Neural crest cell (in vitro differentiated cells): Measurements from ENCODE around the gene SYNE4. TPM values are rescaled to one million over a fixed set of nuclear protein-coding genes. Genes with fewer than 3 reads are reported as not detected.
A peak's percentile ranks its signal among the peaks of the same experiment; 100 is the strongest.

Experiments
- DNase-seq: peaks from one replicate; pipeline ENCODE4 v3.0.0; 2021; ENCODE audit warnings: low read depth, mixed read lengths, low spot score
- H3K27ac Mint-ChIP-seq: one replicate; pipeline ENCODE4 v1.8.0; 2021; ENCODE audit warnings: mild to moderate bottlenecking, mixed read lengths; ENCODE audit not compliant: unreplicated experiment
- H3K27me3 Mint-ChIP-seq: 2 replicates; pipeline ENCODE4 v1.8.0; 2021; ENCODE audit warnings: low read depth, mild to moderate bottlenecking, mixed read lengths
- H3K36me3 Mint-ChIP-seq: 2 replicates; pipeline ENCODE4 v1.8.0; 2021; ENCODE audit warnings: low read depth, mild to moderate bottlenecking, mixed read lengths
- H3K4me1 Mint-ChIP-seq: 2 replicates; pipeline ENCODE4 v1.8.0; 2021; ENCODE audit warnings: mixed read lengths
- H3K4me3 Mint-ChIP-seq: one replicate; pipeline ENCODE4 v1.8.0; 2021; ENCODE audit warnings: mild to moderate bottlenecking, mixed read lengths
- H3K9me3 Mint-ChIP-seq: 2 replicates; pipeline ENCODE4 v1.8.0; 2021; ENCODE audit warnings: mixed read lengths
- CTCF ChIP-seq: fragments of 200-600 bp; sonication (generic); conservative IDR thresholded peaks from 2 replicates; pipeline ENCODE4 v1.5.0; 2021; ENCODE audit warnings: antibody characterized with exemption, mild to moderate bottlenecking
- total RNA-seq: library from RNA; stranded (reverse); gene quantifications from 2 replicates; pipeline ENCODE4 v1.2.1, GENCODE V29; 2021

Gene SYNE4
- total RNA-seq, 1 donor from 2014 or later, result 0.54 TPM

- Mint-ChIP-seq H3K27me3 (no peaks in the 10 kb centered on the region), H3K4me3 (no peak overlapping the region), H3K9me3 (no peaks in the 10 kb centered on the region), H3K27ac (no peak overlapping the region), H3K4me1 (no peaks in the 10 kb centered on the region), H3K36me3 (no peaks in the 10 kb centered on the region)
- no peak for TF ChIP-seq CTCF
- no peak for DNase-seq
Measured at GRCh38 chr19:36040495-36040894, 31.9 kb upstream of the SYNE4 start.

GRCh38 chr19:36032251-36033104 lies 23.9 kb upstream of the SYNE4 start, which contains the start of gene CLIP3:
CLIP3 (minus strand) TSS chr19:36032873; CDS start chr19:36032357, 516 bp downstream.
- no peak for TF ChIP-seq CTCF
- Mint-ChIP-seq H3K4me1 (peaks cover 15% of the 10 kb centered on the region), H3K27ac (no peak within 1 kb of the TSS), H3K36me3 (peaks cover 7% of the 10 kb centered on the region), H3K9me3 (no peaks in the 10 kb centered on the region), H3K4me3 (peak within 1 kb of the TSS; percentile 88), H3K27me3 (no peaks in the 10 kb centered on the region)
- peak; percentile 72 for DNase-seq

- H3K36me3 Mint-ChIP-seq, result peaks cover 7% of the 10 kb centered on the region
- no peak overlapping the region for H3K27ac Mint-ChIP-seq
- peaks cover 15% of the 10 kb centered on the region for H3K4me1 Mint-ChIP-seq
- H3K27me3 Mint-ChIP-seq, result no peaks in the 10 kb centered on the region
- no peak for TF ChIP-seq CTCF
- no peak for DNase-seq
- peak overlapping the region; percentile 68 for H3K4me3 Mint-ChIP-seq
- H3K9me3 Mint-ChIP-seq, result no peaks in the 10 kb centered on the region
Measured at GRCh38 chr19:36031308-36031707, 22.7 kb upstream of the SYNE4 start.

- Mint-ChIP-seq H3K36me3 (peaks cover 7% of the 10 kb centered on the region), H3K4me3 (peak overlapping the region; percentile 80), H3K27me3 (no peaks in the 10 kb centered on the region), H3K27ac (no peak overlapping the region), H3K4me1 (peaks cover 15% of the 10 kb centered on the region), H3K9me3 (no peaks in the 10 kb centered on the region)
- no peak for TF ChIP-seq CTCF
- DNase-seq, result no peak
Measured at GRCh38 chr19:36030264-36031148, 21.9 kb upstream of the SYNE4 start.

GRCh38 chr19:36028313-36029041 lies 19.9 kb upstream of the SYNE4 start:
- H3K27ac Mint-ChIP-seq, result peak overlapping the region; percentile 31
- H3K4me1 Mint-ChIP-seq, result peaks cover 9% of the 10 kb centered on the region
- peak overlapping the region; percentile 58 for H3K4me3 Mint-ChIP-seq
- DNase-seq, result no peak
- H3K27me3 Mint-ChIP-seq, result no peaks in the 10 kb centered on the region
- TF ChIP-seq CTCF, result no peak
- peaks cover 7% of the 10 kb centered on the region for H3K36me3 Mint-ChIP-seq
- H3K9me3 Mint-ChIP-seq, result no peaks in the 10 kb centered on the region
